ENCODE results near the gene CGN. TPM values are rescaled to one million over a fixed set of nuclear protein-coding genes. Genes with fewer than 3 reads are reported as not detected.
A peak's percentile ranks its signal among the peaks of the same experiment; 100 is the strongest.

The CGN gene
- total and polyA plus RNA-seq, 11 donors, result 0.08 to 21.0 (median 0.19) TPM; not detected in 4

DNA sequence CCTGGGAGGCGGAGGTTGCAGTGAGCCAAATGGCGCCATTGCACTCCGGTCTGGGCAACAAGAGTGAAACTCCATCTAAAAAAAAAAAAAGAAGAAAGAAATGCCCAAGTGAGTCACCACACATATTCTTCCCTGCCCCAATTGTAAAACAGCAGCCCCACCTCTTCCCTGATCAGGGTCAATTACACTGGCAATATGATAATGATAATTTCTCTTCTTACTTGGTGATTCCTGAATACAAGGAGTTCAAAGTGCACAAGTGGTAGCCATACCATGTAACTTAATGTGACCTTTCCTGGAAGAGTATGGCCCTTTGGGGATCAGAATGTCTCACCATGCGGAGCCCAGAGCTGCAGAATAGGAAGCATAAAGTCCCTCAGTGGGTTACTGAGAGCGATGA is 11.8 kb upstream of the CGN start:
- Histone ChIP-seq H3K9me3 (no peaks in the 10 kb centered on the region), H3K27me3 (no peaks in the 10 kb centered on the region), H3K27ac (no peak overlapping the region), H3K4me3 (no peak overlapping the region), H3K36me3 (no peaks in the 10 kb centered on the region), H3K4me1 (peaks cover 0 to 1% (median 0%) of the 10 kb centered on the region in 12 donors)
- 93 to 100% (median 94%) methylated on average over 5 of the region's 5 CpGs for WGBS, 4 donors
- no peak for ATAC-seq
- TF ChIP-seq, protein P1, sequence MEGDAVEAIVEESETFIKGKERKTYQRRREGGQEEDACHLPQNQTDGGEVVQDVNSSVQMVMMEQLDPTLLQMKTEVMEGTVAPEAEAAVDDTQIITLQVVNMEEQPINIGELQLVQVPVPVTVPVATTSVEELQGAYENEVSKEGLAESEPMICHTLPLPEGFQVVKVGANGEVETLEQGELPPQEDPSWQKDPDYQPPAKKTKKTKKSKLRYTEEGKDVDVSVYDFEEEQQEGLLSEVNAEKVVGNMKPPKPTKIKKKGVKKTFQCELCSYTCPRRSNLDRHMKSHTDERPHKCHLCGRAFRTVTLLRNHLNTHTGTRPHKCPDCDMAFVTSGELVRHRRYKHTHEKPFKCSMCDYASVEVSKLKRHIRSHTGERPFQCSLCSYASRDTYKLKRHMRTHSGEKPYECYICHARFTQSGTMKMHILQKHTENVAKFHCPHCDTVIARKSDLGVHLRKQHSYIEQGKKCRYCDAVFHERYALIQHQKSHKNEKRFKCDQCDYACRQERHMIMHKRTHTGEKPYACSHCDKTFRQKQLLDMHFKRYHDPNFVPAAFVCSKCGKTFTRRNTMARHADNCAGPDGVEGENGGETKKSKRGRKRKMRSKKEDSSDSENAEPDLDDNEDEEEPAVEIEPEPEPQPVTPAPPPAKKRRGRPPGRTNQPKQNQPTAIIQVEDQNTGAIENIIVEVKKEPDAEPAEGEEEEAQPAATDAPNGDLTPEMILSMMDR (IDR thresholded peaks at IDR 0.05), result no peak
- no peak for TF ChIP-seq POLR2A (IDR thresholded peaks at IDR 0.05)
- no peak for DNase-seq
- intact Hi-C loops (cut with DNase I), result loop anchor here in 1 of 10 donors (10.0 kb wide), 1 partner anchor 65 kb away; no protein-coding TSS in a partner anchor

DNA sequence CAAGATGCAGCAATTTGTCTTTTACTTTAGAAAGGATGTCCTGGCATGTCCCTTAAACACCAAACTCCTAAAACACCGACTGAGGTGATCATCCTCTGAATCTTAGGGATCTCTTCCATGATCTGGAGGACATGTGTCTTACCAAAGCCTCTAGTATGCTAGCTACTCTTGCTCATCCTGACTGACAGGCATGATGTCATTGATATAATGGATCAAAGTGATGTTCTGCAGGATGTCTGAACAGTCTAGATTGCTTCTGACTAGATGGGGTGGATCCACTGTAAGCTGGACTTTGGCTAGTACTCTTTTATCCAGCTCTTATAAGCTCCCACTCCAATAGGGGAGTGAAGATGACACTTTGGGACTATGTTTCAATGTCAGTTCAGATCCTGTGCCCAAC is 11.3 kb upstream of the CGN start:
- ATAC-seq (no peak), DNase-seq (no peak)
- peaks cover 0 to 7% (median 0%) of the 10 kb centered on the region in 12 donors for H3K4me1 ChIP-seq
- H3K27me3 ChIP-seq, result no peaks in the 10 kb centered on the region
- no peak overlapping the region for H3K4me3 ChIP-seq
- 57 to 91% (median 86%) methylated on average over 1 of the region's 1 CpG for WGBS, 4 donors
- no peaks in the 10 kb centered on the region for H3K9me3 ChIP-seq
- TF ChIP-seq POLR2A (IDR thresholded peaks at IDR 0.05), result no peak
- TF ChIP-seq, protein P1 (IDR thresholded peaks at IDR 0.05), result no peak
- H3K36me3 ChIP-seq, result no peaks in the 10 kb centered on the region
- intact Hi-C loops (cut with DNase I), result loop anchor here in 1 of 10 donors (10.0 kb wide), 1 partner anchor 65 kb away; no protein-coding TSS in a partner anchor
- H3K27ac ChIP-seq, result no peak overlapping the region

DNA sequence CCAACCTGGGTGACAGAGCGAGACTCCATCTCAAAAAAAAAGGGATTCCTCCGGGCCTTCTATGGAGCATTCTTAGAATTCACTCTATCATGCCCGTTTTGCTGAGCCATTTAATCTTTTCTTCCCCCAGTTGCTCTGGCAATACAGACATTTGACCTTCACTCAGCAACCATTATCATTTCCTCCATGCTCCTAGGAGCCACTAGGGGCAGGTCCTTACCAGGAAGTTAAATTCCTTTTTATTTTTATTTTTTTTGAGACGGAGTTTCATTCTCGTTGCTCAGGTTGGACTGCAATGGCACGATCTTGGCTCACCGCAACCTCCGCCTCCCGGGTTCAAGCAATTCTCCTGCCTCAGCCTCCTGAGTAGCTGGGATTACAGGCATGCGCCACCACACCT is 9.7 kb upstream of the CGN start:
- peaks cover 0 to 7% (median 0%) of the 10 kb centered on the region in 12 donors for H3K4me1 ChIP-seq
- H3K36me3 ChIP-seq, result no peaks in the 10 kb centered on the region
- ATAC-seq (no peak), DNase-seq (no peak)
- H3K27me3 ChIP-seq, result no peaks in the 10 kb centered on the region
- no peaks in the 10 kb centered on the region for H3K9me3 ChIP-seq
- intact Hi-C loops (cut with DNase I), result no loop called here
- no peak overlapping the region for H3K27ac ChIP-seq
- no peak for TF ChIP-seq POLR2A (IDR thresholded peaks at IDR 0.05)
- TF ChIP-seq, protein P1 (IDR thresholded peaks at IDR 0.05), result peak in 1 of 12 donors; percentile 11
- WGBS, 4 donors, result 69 to 86% (median 77%) methylated on average over 10 of the region's 10 CpGs
- H3K4me3 ChIP-seq, result no peak overlapping the region

DNA sequence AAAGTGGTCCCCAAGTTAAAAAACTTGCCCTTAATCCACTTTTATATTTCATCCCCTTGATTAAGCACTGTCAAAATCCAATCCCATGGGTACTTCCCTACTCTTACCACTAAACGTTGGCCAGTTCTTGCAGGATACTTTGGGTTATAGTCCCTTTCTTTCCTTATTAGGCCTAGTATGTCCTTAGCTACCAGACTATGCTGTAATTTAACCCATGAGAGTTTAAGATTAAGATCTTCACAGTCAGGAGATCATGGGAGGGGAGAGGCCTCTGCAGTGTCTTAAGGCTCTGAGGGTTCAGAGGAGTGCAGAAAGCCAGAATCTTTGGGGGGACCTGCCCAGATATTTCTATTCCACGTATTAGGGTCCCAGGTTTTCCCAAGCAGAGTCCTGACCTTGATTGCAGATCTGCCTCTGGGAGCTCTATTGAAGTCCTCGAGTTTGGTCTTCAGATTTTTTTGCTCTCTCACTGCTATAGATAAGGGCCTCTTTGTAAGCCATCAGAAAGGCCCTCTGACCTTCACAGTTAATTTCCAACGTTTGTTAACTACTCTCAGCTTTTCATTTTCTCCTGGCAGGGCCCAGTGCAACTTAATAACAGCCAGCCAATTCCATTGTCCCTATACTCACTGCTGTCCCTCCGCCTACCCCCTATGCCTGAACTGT is 9.0 kb upstream of the CGN start:
- intact Hi-C loops (cut with DNase I), result no loop called here
- H3K4me1 ChIP-seq, result peaks cover 0 to 7% (median 0%) of the 10 kb centered on the region in 12 donors
- ATAC-seq (no peak), DNase-seq (no peak)
- H3K9me3 ChIP-seq, result no peaks in the 10 kb centered on the region
- WGBS, 4 donors, result 67 to 72% (median 70%) methylated on average over 5 of the region's 5 CpGs
- TF ChIP-seq, protein P1 (IDR thresholded peaks at IDR 0.05), result no peak
- no peak for TF ChIP-seq POLR2A (IDR thresholded peaks at IDR 0.05)
- no peak overlapping the region for H3K27ac ChIP-seq
- no peak overlapping the region for H3K4me3 ChIP-seq
- H3K36me3 ChIP-seq, result no peaks in the 10 kb centered on the region
- H3K27me3 ChIP-seq, result no peaks in the 10 kb centered on the region

Measured in heart left ventricle (tissue), 16 donors.